WTC11 (cell line): ENCODE data around the gene FDCSP.

ENCODE experiments used
- ATF1 ChIP-seq: sonication (generic); formaldehyde crosslinking; IDR thresholded peaks from 2 replicates; pipeline ENCODE4 v1.8.1; 2023; ENCODE audit warnings: mild to moderate bottlenecking, moderate library complexity, missing genetic modification reagents
- E2F1 ChIP-seq: sonication (generic); formaldehyde crosslinking; IDR thresholded peaks from 2 replicates; pipeline ENCODE4 v1.8.0; 2022; ENCODE audit warnings: mild to moderate bottlenecking, missing genetic modification reagents
- ESRRA ChIP-seq: sonication (generic); formaldehyde crosslinking; IDR thresholded peaks from 2 replicates; pipeline ENCODE4 v1.8.1; 2022; ENCODE audit warnings: mild to moderate bottlenecking, missing genetic modification reagents, borderline replicate concordance
- IRF2 ChIP-seq: sonication (generic); formaldehyde crosslinking; IDR thresholded peaks from 2 replicates; pipeline ENCODE4 v1.8.0; 2022; ENCODE audit warnings: low read depth, missing genetic modification reagents, borderline replicate concordance
- NFYB ChIP-seq: sonication (generic); formaldehyde crosslinking; conservative IDR thresholded peaks from 2 replicates; pipeline ENCODE4 v1.8.0; 2022; ENCODE audit warnings: low read depth, missing genetic modification reagents
- PREB ChIP-seq: sonication (generic); formaldehyde crosslinking; IDR thresholded peaks from 2 replicates; pipeline ENCODE4 v1.8.1; 2022; ENCODE audit warnings: mild to moderate bottlenecking, missing genetic modification reagents, moderate library complexity, borderline replicate concordance
- SP1 ChIP-seq: sonication (generic); formaldehyde crosslinking; conservative IDR thresholded peaks from 2 replicates; pipeline ENCODE4 v1.8.1; 2022; ENCODE audit warnings: missing genetic modification reagents
- TF ChIP-seq, protein P1 (sequence below): sonication (generic); formaldehyde crosslinking; IDR thresholded peaks from 2 replicates; pipeline ENCODE4 v1.8.0; 2022; ENCODE audit warnings: mild to moderate bottlenecking, missing genetic modification reagents
- TF ChIP-seq, protein P2 (sequence below): fragments of 200-600 bp; IDR thresholded peaks from 2 replicates; pipeline ENCODE4 v1.8.0; 2022; ENCODE audit warnings: antibody characterized with exemption
- TF ChIP-seq, protein P3 (sequence below): sonication (generic); formaldehyde crosslinking; IDR thresholded peaks from 2 replicates; pipeline ENCODE4 v1.8.1; 2022; ENCODE audit warnings: low read depth, missing genetic modification reagents, borderline replicate concordance
- TF ChIP-seq, protein P4 (sequence below): sonication (generic); formaldehyde crosslinking; IDR thresholded peaks from 2 replicates; pipeline ENCODE4 v1.8.1; 2023; ENCODE audit warnings: mild to moderate bottlenecking, moderate library complexity, missing genetic modification reagents
- TF ChIP-seq, protein P5 (sequence below): sonication (generic); formaldehyde crosslinking; IDR thresholded peaks from 2 replicates; pipeline ENCODE4 v1.8.1; 2023; ENCODE audit warnings: mild to moderate bottlenecking, missing genetic modification reagents, moderate library complexity

- TF ChIP-seq, protein P1, sequence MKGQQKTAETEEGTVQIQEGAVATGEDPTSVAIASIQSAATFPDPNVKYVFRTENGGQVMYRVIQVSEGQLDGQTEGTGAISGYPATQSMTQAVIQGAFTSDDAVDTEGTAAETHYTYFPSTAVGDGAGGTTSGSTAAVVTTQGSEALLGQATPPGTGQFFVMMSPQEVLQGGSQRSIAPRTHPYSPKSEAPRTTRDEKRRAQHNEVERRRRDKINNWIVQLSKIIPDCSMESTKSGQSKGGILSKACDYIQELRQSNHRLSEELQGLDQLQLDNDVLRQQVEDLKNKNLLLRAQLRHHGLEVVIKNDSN (CRISPR knock-in tag) = no peak
- TF ChIP-seq, protein P2, sequence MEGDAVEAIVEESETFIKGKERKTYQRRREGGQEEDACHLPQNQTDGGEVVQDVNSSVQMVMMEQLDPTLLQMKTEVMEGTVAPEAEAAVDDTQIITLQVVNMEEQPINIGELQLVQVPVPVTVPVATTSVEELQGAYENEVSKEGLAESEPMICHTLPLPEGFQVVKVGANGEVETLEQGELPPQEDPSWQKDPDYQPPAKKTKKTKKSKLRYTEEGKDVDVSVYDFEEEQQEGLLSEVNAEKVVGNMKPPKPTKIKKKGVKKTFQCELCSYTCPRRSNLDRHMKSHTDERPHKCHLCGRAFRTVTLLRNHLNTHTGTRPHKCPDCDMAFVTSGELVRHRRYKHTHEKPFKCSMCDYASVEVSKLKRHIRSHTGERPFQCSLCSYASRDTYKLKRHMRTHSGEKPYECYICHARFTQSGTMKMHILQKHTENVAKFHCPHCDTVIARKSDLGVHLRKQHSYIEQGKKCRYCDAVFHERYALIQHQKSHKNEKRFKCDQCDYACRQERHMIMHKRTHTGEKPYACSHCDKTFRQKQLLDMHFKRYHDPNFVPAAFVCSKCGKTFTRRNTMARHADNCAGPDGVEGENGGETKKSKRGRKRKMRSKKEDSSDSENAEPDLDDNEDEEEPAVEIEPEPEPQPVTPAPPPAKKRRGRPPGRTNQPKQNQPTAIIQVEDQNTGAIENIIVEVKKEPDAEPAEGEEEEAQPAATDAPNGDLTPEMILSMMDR = no peak
- TF ChIP-seq IRF2 (CRISPR knock-in tag) (no peak), ATF1 (CRISPR knock-in tag) (no peak), NFYB (no peak), SP1 (CRISPR knock-in tag) (no peak), ESRRA (CRISPR knock-in tag) (no peak), PREB (CRISPR knock-in tag) (no peak), E2F1 (no peak)
- TF ChIP-seq, protein P3, sequence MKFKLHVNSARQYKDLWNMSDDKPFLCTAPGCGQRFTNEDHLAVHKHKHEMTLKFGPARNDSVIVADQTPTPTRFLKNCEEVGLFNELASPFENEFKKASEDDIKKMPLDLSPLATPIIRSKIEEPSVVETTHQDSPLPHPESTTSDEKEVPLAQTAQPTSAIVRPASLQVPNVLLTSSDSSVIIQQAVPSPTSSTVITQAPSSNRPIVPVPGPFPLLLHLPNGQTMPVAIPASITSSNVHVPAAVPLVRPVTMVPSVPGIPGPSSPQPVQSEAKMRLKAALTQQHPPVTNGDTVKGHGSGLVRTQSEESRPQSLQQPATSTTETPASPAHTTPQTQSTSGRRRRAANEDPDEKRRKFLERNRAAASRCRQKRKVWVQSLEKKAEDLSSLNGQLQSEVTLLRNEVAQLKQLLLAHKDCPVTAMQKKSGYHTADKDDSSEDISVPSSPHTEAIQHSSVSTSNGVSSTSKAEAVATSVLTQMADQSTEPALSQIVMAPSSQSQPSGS (CRISPR knock-in tag) = no peak
- TF ChIP-seq, protein P4, sequence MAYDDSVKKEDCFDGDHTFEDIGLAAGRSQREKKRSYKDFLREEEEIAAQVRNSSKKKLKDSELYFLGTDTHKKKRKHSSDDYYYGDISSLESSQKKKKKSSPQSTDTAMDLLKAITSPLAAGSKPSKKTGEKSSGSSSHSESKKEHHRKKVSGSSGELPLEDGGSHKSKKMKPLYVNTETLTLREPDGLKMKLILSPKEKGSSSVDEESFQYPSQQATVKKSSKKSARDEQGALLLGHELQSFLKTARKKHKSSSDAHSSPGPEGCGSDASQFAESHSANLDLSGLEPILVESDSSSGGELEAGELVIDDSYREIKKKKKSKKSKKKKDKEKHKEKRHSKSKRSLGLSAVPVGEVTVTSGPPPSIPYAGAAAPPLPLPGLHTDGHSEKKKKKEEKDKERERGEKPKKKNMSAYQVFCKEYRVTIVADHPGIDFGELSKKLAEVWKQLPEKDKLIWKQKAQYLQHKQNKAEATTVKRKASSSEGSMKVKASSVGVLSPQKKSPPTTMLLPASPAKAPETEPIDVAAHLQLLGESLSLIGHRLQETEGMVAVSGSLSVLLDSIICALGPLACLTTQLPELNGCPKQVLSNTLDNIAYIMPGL (CRISPR knock-in tag) = no peak
- TF ChIP-seq, protein P5, sequence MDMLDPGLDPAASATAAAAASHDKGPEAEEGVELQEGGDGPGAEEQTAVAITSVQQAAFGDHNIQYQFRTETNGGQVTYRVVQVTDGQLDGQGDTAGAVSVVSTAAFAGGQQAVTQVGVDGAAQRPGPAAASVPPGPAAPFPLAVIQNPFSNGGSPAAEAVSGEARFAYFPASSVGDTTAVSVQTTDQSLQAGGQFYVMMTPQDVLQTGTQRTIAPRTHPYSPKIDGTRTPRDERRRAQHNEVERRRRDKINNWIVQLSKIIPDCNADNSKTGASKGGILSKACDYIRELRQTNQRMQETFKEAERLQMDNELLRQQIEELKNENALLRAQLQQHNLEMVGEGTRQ = no peak
Measured at GRCh38 chr4:70196857-70197256, 29.1 kb upstream of the FDCSP start.
